IMR-90 (cell line): ENCODE data around the gene IFIT1. TPM values are rescaled to one million over a fixed set of nuclear protein-coding genes. Genes with fewer than 3 reads are reported as not detected.

ENCODE experiments used
- ATAC-seq: fragments of 200-7000 bp; cut with Tn5 transposase; 2 replicates; pipeline ENCODE4 v1.9.1; 2020; ENCODE audit warnings: low read depth, mild to moderate bottlenecking, moderate library complexity
- BruUV-seq: library from RNA; stranded (reverse); fragments of 400-500 nt; replicated peaks from 2 replicates; lab custom pipeline; 2021; lab: Mats Ljungman, UMichigan
- CTCF ChIA-PET: fragments of 300-600 bp; formaldehyde crosslinking; extraction: SDS; loops from one replicate; lab custom pipeline; 2021; ENCODE audit warnings: antibody characterized with exemption; lab: Yijun Ruan, JAX
- POLR2A ChIA-PET: fragments of 300-600 bp; sonication (Branson Sonifier 250); formaldehyde crosslinking; loops from one replicate; lab custom pipeline; 2022; ENCODE audit warnings: antibody characterized with exemption; ENCODE audit not compliant: unreplicated experiment; lab: Charles Lee
- DNase-seq: peaks from one replicate; pipeline ENCODE4 v3.0.0; 2013
- H2AFZ ChIP-seq: replicated peaks from 2 replicates; pipeline ENCODE3; 2013; ENCODE audit warnings: low read length, mild to moderate bottlenecking; ENCODE audit not compliant: poor library complexity
- H2AK5ac ChIP-seq: 2 replicates; pipeline ENCODE4 v1.6.1; 2013; ENCODE audit warnings: low read depth, low read length, inconsistent platforms
- H2AK9ac ChIP-seq: replicated peaks from 2 replicates; pipeline ENCODE3; 2013; ENCODE audit warnings: mild to moderate bottlenecking, low read depth, low read length, moderate library complexity; ENCODE audit not compliant: poor library complexity
- H2BK120ac ChIP-seq: 2 replicates; pipeline ENCODE4 v1.6.1; 2013; ENCODE audit warnings: low read depth, low read length, inconsistent platforms
- H2BK15ac ChIP-seq: 3 replicates; pipeline ENCODE4 v1.6.1; 2013; ENCODE audit warnings: low read depth, low read length, inconsistent platforms
- H2BK20ac ChIP-seq: 2 replicates; pipeline ENCODE4 v1.6.1; 2013; ENCODE audit warnings: low read depth, mild to moderate bottlenecking, inconsistent platforms, low read length, moderate library complexity
- H2BK5ac ChIP-seq: 2 replicates; pipeline ENCODE4 v1.6.1; 2013; ENCODE audit warnings: mild to moderate bottlenecking, low read depth, low read length, inconsistent platforms; ENCODE audit not compliant: poor library complexity, severe bottlenecking
- H3K14ac ChIP-seq: replicated peaks from 2 replicates; pipeline ENCODE4 v1.6.1; 2013; ENCODE audit warnings: low read depth, low read length, inconsistent platforms
- H3K18ac ChIP-seq: 2 replicates; pipeline ENCODE4 v1.6.1; 2013; ENCODE audit warnings: low read depth, low read length, control low read depth
- H3K23ac ChIP-seq: 2 replicates; pipeline ENCODE4 v1.6.1; 2013; ENCODE audit warnings: low read depth, low read length, inconsistent platforms
- H3K27ac ChIP-seq: 2 replicates; pipeline ENCODE4 v1.5.1; 2013; ENCODE audit warnings: mild to moderate bottlenecking, control low read depth, low read length; ENCODE audit not compliant: insufficient read depth
- H3K27me3 ChIP-seq: 2 replicates; pipeline ENCODE4 v1.6.1; 2013; ENCODE audit warnings: low read length; ENCODE audit not compliant: control insufficient read depth, insufficient read depth
- H3K36me3 ChIP-seq: 2 replicates; pipeline ENCODE4 v1.6.1; 2013; ENCODE audit warnings: low read length, mixed read lengths; ENCODE audit not compliant: control insufficient read depth, insufficient read depth
- H3K4ac ChIP-seq: 2 replicates; pipeline ENCODE4 v1.6.1; 2013; ENCODE audit warnings: low read depth, low read length, inconsistent platforms
- H3K4me1 ChIP-seq: 2 replicates; pipeline ENCODE4 v1.6.1; 2013; ENCODE audit warnings: low read length, mixed read lengths; ENCODE audit not compliant: control insufficient read depth, insufficient read depth
- H3K4me2 ChIP-seq: 2 replicates; pipeline ENCODE4 v1.6.1; 2013; ENCODE audit warnings: low read depth, mild to moderate bottlenecking, control low read depth, low read length, moderate library complexity
- H3K4me3 ChIP-seq: 2 replicates; pipeline ENCODE4 v1.5.1; 2013; ENCODE audit warnings: low read depth, mild to moderate bottlenecking, control low read depth, low read length, moderate library complexity; ENCODE audit not compliant: insufficient read depth
- H3K56ac ChIP-seq: 2 replicates; pipeline ENCODE4 v1.6.1; 2013; ENCODE audit warnings: low read length, inconsistent platforms; ENCODE audit not compliant: insufficient read depth; ENCODE audit errors: extremely low read depth
- H3K79me1 ChIP-seq, 2 experiments: 2 replicates each; pipeline ENCODE4 v1.6.1; 2013; ENCODE audit warnings: low read length in 2 of 2, inconsistent platforms in 1 of 2, low read depth in 1 of 2
- H3K9ac ChIP-seq: 2 replicates; pipeline ENCODE4 v1.6.1; 2013; ENCODE audit warnings: low read depth, low read length, control low read depth
- H3K9me1 ChIP-seq: 2 replicates; pipeline ENCODE4 v1.6.1; 2013; ENCODE audit warnings: low read length, inconsistent platforms; ENCODE audit not compliant: insufficient read depth
- H3K9me3 ChIP-seq: 2 replicates; pipeline ENCODE4 v1.6.1; 2013; ENCODE audit warnings: low read length; ENCODE audit not compliant: control insufficient read depth, insufficient read depth
- H4K20me1 ChIP-seq: 2 replicates; pipeline ENCODE4 v1.6.1; 2013; ENCODE audit warnings: low read length, inconsistent platforms; ENCODE audit not compliant: insufficient read depth
- H4K5ac ChIP-seq: 2 replicates; pipeline ENCODE4 v1.6.1; 2013; ENCODE audit warnings: mild to moderate bottlenecking, low read depth, low read length, control low read depth
- H4K8ac ChIP-seq, 2 experiments: 2 replicates each; pipeline ENCODE4 v1.6.1; 2013; ENCODE audit warnings: low read depth in 2 of 2, low read length in 2 of 2, control low read depth in 1 of 2, inconsistent platforms in 1 of 2
- H4K91ac ChIP-seq: 2 replicates; pipeline ENCODE4 v1.6.1; 2013; ENCODE audit warnings: low read depth, low read length, inconsistent platforms; ENCODE audit not compliant: insufficient read depth
- BHLHE40 ChIP-seq: fragments of 150-350 bp; IDR thresholded peaks from 2 replicates; pipeline ENCODE4 v1.6.1; 2016; ENCODE audit warnings: mild to moderate bottlenecking, low read depth, low read length
- CEBPB ChIP-seq: IDR thresholded peaks from 2 replicates; pipeline ENCODE4 v1.6.1; 2012; ENCODE audit warnings: low read depth, low read length, improper control_type of control experiment
- CTCF ChIP-seq: conservative IDR thresholded peaks from 2 replicates; pipeline ENCODE4 v1.5.1; 2012; ENCODE audit warnings: mild to moderate bottlenecking, low read depth, low read length, improper control_type of control experiment
- ELK1 ChIP-seq: fragments of 150-350 bp; IDR thresholded peaks from 2 replicates; pipeline ENCODE4 v1.6.1; 2016; ENCODE audit warnings: low read depth, mild to moderate bottlenecking, low read length, moderate library complexity, borderline replicate concordance
- FOS ChIP-seq: fragments of 150-350 bp; IDR thresholded peaks from 2 replicates; pipeline ENCODE4 v1.6.1; 2016; ENCODE audit warnings: low read depth, low read length
- MAFK ChIP-seq: IDR thresholded peaks from 2 replicates; pipeline ENCODE4 v1.6.1; 2012; ENCODE audit warnings: low read depth, low read length, improper control_type of control experiment
- MAZ ChIP-seq: IDR thresholded peaks from 2 replicates; pipeline ENCODE4 v1.6.1; 2012; ENCODE audit warnings: low read depth, mild to moderate bottlenecking, low read length, improper control_type of control experiment, moderate library complexity, borderline replicate concordance
- NFE2L2 ChIP-seq: fragments of 150-350 bp; IDR thresholded peaks from 2 replicates; pipeline ENCODE4 v1.6.1; 2016; ENCODE audit warnings: low read depth, mild to moderate bottlenecking, low read length
- POLR2A ChIP-seq: IDR thresholded peaks from 2 replicates; pipeline ENCODE4 v1.6.1; 2012; ENCODE audit warnings: mild to moderate bottlenecking, low read depth, low read length
- RAD21 ChIP-seq: IDR thresholded peaks from 2 replicates; pipeline ENCODE4 v1.6.1; 2012; ENCODE audit warnings: low read length, improper control_type of control experiment
- RCOR1 ChIP-seq: IDR thresholded peaks from 2 replicates; pipeline ENCODE4 v1.6.1; 2012; ENCODE audit warnings: mild to moderate bottlenecking, low read length, improper control_type of control experiment; ENCODE audit not compliant: insufficient replicate concordance
- RFX5 ChIP-seq: IDR thresholded peaks from 2 replicates; pipeline ENCODE4 v1.8.0; 2012; ENCODE audit warnings: low read depth, mild to moderate bottlenecking, low read length, moderate library complexity
- SMC3 ChIP-seq: fragments of 150-350 bp; IDR thresholded peaks from 2 replicates; pipeline ENCODE4 v1.6.1; 2016; ENCODE audit warnings: low read depth, mild to moderate bottlenecking, antibody characterized with exemption, low read length, moderate library complexity
- WGBS, 2 experiments: methylation state at CpG; one replicate each; pipeline versions ENCODE4 v1.1.5 to v1.1.7; 2013; ENCODE audit warnings: missing lambda C conversion rate in 2 of 2; ENCODE audit not compliant: insufficient read length in 1 of 2; ENCODE audit errors: extremely low coverage in 2 of 2; 5-methylcytosine and 5-hydroxymethylcytosine counted together
- dilution Hi-C: fragments of 300-500 bp; cut with HindIII; formaldehyde crosslinking; loops from one replicate; pipeline ENCODE4 v1.14.3; 2018; ENCODE audit warnings: low sequenced_read_pairs; ENCODE audit not compliant: unreplicated experiment
- in situ Hi-C: fragments of 300-500 bp; cut with MboI; formaldehyde crosslinking; loops from 3 replicates; pipeline ENCODE4 v1.14.3; 2019; ENCODE audit warnings: low sequenced_read_pairs, inconsistent platforms, mixed read lengths
- intact Hi-C: fragments of 100-400 bp; cut with micrococcal nuclease; formaldehyde crosslinking; loops from 2 replicates; pipeline ENCODE4 v1.10.0; 2022
- polyA plus RNA-seq, 3 experiments: library from polyadenylated mRNA; depleted of rRNA; stranded (reverse); fragments of >200 nt; gene quantifications; 2 replicates each; pipeline ENCODE4 v1.2.3, GENCODE V29; 2012; ENCODE audit warnings: low replicate concordance in 1 of 3
- total RNA-seq: library from RNA; depleted of rRNA; stranded (reverse); fragments of >200 nt; gene quantifications from 2 replicates; pipeline ENCODE4 v1.2.3, GENCODE V29; 2012

Gene IFIT1
- total and polyA plus RNA-seq, 2 of the 4 experiments (the other 2 are of a cell fraction): 6.1 to 6.8 TPM

GRCh38 chr10:89344156-89344555 is 48.3 kb upstream of the IFIT1 start:
- dilution Hi-C loops: no loop called here

More at GRCh38 chr10:89344156-89344555, 48.3 kb upstream of the IFIT1 start:
- Histone ChIP-seq H2AK5ac (no peak overlapping the region), H3K27ac (no peak overlapping the region), H3K36me3 (peaks cover under 1% of the 10 kb centered on the region), H4K5ac (no peak overlapping the region), H2AFZ (no peak overlapping the region), H3K9me3 (no peaks in the 10 kb centered on the region), H3K56ac (no peak overlapping the region), H3K9ac (no peak overlapping the region), H2BK120ac (no peak overlapping the region), H2BK20ac (no peak overlapping the region), H3K18ac (no peak overlapping the region), H3K23ac (no peak overlapping the region), H3K4me1 (peaks cover 4% of the 10 kb centered on the region), H4K20me1 (no peaks in the 10 kb centered on the region), H2BK5ac (no peak overlapping the region), H3K4ac (no peak overlapping the region), H4K8ac (no peak overlapping the region), H3K4me2 (no peak overlapping the region), H4K91ac (no peak overlapping the region), H3K4me3 (no peak overlapping the region), H2BK15ac (no peak overlapping the region), H3K9me1 (no peaks in the 10 kb centered on the region; the same call in 1 of the 2 replicates), H3K27me3 (no peaks in the 10 kb centered on the region), H3K79me1 (no peaks in the 10 kb centered on the region), H2AK9ac (no peak overlapping the region), H3K14ac (no peak overlapping the region)
- WGBS, 2 experiments: no CpG with 5 or more reads among the region's 2 CpGs
- BruUV-seq: no TSS peak
- intact Hi-C loops (no loop called here), in situ Hi-C loops (no loop called here)
- DNase-seq (no peak), ATAC-seq (no peak)
- ChIA-PET POLR2A (no interaction called here), CTCF (interaction anchor here (0.7 kb wide), 1 partner anchor 34 kb away, joined by 4 read pairs; no protein-coding TSS in a partner anchor)
- TF ChIP-seq NFE2L2 (no peak), SMC3 (no peak), CEBPB (no peak), RAD21 (no peak), RFX5 (no peak), CTCF (no peak), RCOR1 (no peak), FOS (no peak), MAZ (no peak), POLR2A (no peak), MAFK (no peak), ELK1 (no peak), BHLHE40 (no peak)
